K562 (cell line): Measurements from ENCODE around the gene MRPL52. TPM values are rescaled to one million over a fixed set of nuclear protein-coding genes. Genes with fewer than 3 reads are reported as not detected.
A peak's percentile ranks its signal among the peaks of the same experiment; 100 is the strongest.

Experiments used
- ASH1L ChIP-seq: fragments of 450-650 bp; IDR thresholded peaks from 2 replicates; pipeline ENCODE4 v1.6.1; 2018; ENCODE audit warnings: borderline replicate concordance, mild to moderate bottlenecking, low read depth; ENCODE audit not compliant: partially characterized antibody
- BCOR ChIP-seq: fragments of 450-650 bp; IDR thresholded peaks from 2 replicates; pipeline ENCODE4 v1.6.1; 2016
- CBX1 ChIP-seq: sonication (generic); IDR thresholded peaks from 2 replicates; pipeline ENCODE4 v1.6.1; 2016; ENCODE audit warnings: antibody characterized with exemption, low read depth, mild to moderate bottlenecking
- E2F4 ChIP-seq: sonication (generic); formaldehyde crosslinking; IDR thresholded peaks from 2 replicates; pipeline ENCODE4 v1.8.0; 2022; ENCODE audit warnings: mild to moderate bottlenecking, low read depth, missing genetic modification reagents
- ELF1 ChIP-seq: fragments of 200-800 bp; sonication (Bioruptor generic); IDR thresholded peaks from 2 replicates; pipeline ENCODE4 v1.6.1; 2016; ENCODE audit warnings: missing genetic modification characterization, missing compliant biosample characterization
- EWSR1 ChIP-seq: fragments of 450-650 bp; IDR thresholded peaks from 2 replicates; pipeline ENCODE4 v1.6.1; 2018; ENCODE audit warnings: borderline replicate concordance, mild to moderate bottlenecking, low read depth, moderate library complexity; ENCODE audit not compliant: partially characterized antibody
- FOS ChIP-seq: IDR thresholded peaks from 3 replicates; pipeline ENCODE4 v1.6.1; 2011; ENCODE audit not compliant: insufficient read length; ENCODE audit errors: extremely low read depth
- HCFC1 ChIP-seq: IDR thresholded peaks from 2 replicates; pipeline ENCODE4 v1.6.1; 2012; ENCODE audit warnings: low read depth, low read length, improper control_type of control experiment
- KLF13 ChIP-seq: fragments of 450-650 bp; IDR thresholded peaks from 2 replicates; pipeline ENCODE4 v1.6.1; 2016; ENCODE audit warnings: missing genetic modification characterization, low read depth, mild to moderate bottlenecking, missing compliant biosample characterization, moderate library complexity, borderline replicate concordance
- MECOM ChIP-seq: fragments of 250-450 bp; sonication (Bioruptor Pico); IDR thresholded peaks from 2 replicates; pipeline ENCODE4 v1.8.0; 2022; ENCODE audit warnings: inconsistent platforms
- NCOA1 ChIP-seq: fragments of 450-650 bp; IDR thresholded peaks from 2 replicates; pipeline ENCODE4 v1.6.1; 2016; ENCODE audit warnings: low read depth
- PML ChIP-seq: IDR thresholded peaks from 2 replicates; pipeline ENCODE4 v1.6.1; 2012; ENCODE audit warnings: low read length, inconsistent platforms
- POLR3A ChIP-seq: IDR thresholded peaks from 2 replicates; pipeline ENCODE4 v1.6.1; 2011; ENCODE audit warnings: borderline replicate concordance, mild to moderate bottlenecking, moderate library complexity; ENCODE audit not compliant: insufficient read length, insufficient read depth; ENCODE audit errors: extremely low read depth
- RBM25 ChIP-seq: fragments of 200-400 bp; formaldehyde crosslinking; IDR thresholded peaks from 2 replicates; pipeline ENCODE4 v1.6.1; 2018; ENCODE audit warnings: low read length, low read depth, moderate library complexity; ENCODE audit not compliant: severe bottlenecking
- ZBED1 ChIP-seq: IDR thresholded peaks from 2 replicates; pipeline ENCODE4 v1.6.1; 2014
- ZC3H8 ChIP-seq: fragments of 450-650 bp; IDR thresholded peaks from 2 replicates; pipeline ENCODE4 v1.6.1; 2017
- ZKSCAN3 ChIP-seq: fragments of 250-450 bp; sonication (Bioruptor Pico); IDR thresholded peaks from 2 replicates; pipeline ENCODE4 v1.4.0; 2020
- ZNF253 ChIP-seq: fragments of 250-450 bp; sonication (Bioruptor Pico); conservative IDR thresholded peaks from 2 replicates; pipeline ENCODE4 v1.6.1; 2021; ENCODE audit warnings: mild to moderate bottlenecking
- ZNF311 ChIP-seq: fragments of 250-450 bp; sonication (Bioruptor Pico); IDR thresholded peaks from 2 replicates; pipeline ENCODE4 v1.4.0; 2020; ENCODE audit warnings: mild to moderate bottlenecking, moderate library complexity
- polyA plus RNA-seq, 8 experiments: library from polyadenylated mRNA; depleted of rRNA in 4 of 8; stranded (reverse) in 5 of 8; unstranded in 3 of 8; fragments of >200 nt; fragmentation: Nextera tagmentation in 2 of 8; fragmentation: Illumina TruSeq in 1 of 8; extraction: Ambion mirVana in 2 of 8; extraction: Trizol in 1 of 8; gene quantifications; 2 replicates each; pipeline versions ENCODE4 v1.2.1 to v1.2.3, GENCODE V29; 2011 to 2014; ENCODE audit warnings: inconsistent platforms in 1 of 8, missing spikeins in 1 of 8
- total RNA-seq, 7 experiments: library from RNA; depleted of rRNA in 6 of 7; stranded (reverse); fragments of >200 nt in 6 of 7; fragmentation: Illumina TruSeq in 2 of 7; extraction: Trizol in 2 of 7; gene quantifications; 2 replicates each; pipeline versions ENCODE4 v1.2.1 to v1.2.3, GENCODE V29; 2011 to 2021; ENCODE audit warnings: low replicate concordance in 1 of 7
- TF ChIP-seq, protein P1 (sequence below): fragments of 250-450 bp; sonication (Bioruptor Pico); IDR thresholded peaks from 2 replicates; pipeline ENCODE4 v1.4.0; 2020; ENCODE audit warnings: mild to moderate bottlenecking
- TF ChIP-seq, protein P2 (sequence below): fragments of 200-800 bp; sonication (Bioruptor generic); IDR thresholded peaks from 2 replicates; pipeline ENCODE4 v1.6.1; 2017; ENCODE audit warnings: missing genetic modification characterization, missing compliant biosample characterization
- TF ChIP-seq, protein P3 (sequence below): fragments of 450-650 bp; IDR thresholded peaks from 2 replicates; pipeline ENCODE4 v1.6.1; 2017; ENCODE audit warnings: antibody characterized with exemption
- TF ChIP-seq, protein P4 (sequence below), 2 experiments: fragments of 450-650 bp in 1 of 2; sonication (generic) in 1 of 2; formaldehyde crosslinking in 1 of 2; IDR thresholded peaks in 1 of 2; conservative IDR thresholded peaks in 1 of 2; 2 replicates each; pipeline versions ENCODE4 v1.6.1 to v1.8.1; 2016 to 2023; ENCODE audit warnings: mild to moderate bottlenecking in 2 of 2, moderate library complexity in 2 of 2, inconsistent platforms in 1 of 2, missing genetic modification reagents in 1 of 2

MRPL52 gene
- total and polyA plus RNA-seq, 9 of the 15 experiments (the other 6 are each of a cell fraction or from before 2014, with no cell fraction given): 56.5 to 213 (median 168) TPM

GRCh38 chr14:22870811-22871223, 41.1 kb downstream of the MRPL52 start (continued):
- TF ChIP-seq, protein P1, sequence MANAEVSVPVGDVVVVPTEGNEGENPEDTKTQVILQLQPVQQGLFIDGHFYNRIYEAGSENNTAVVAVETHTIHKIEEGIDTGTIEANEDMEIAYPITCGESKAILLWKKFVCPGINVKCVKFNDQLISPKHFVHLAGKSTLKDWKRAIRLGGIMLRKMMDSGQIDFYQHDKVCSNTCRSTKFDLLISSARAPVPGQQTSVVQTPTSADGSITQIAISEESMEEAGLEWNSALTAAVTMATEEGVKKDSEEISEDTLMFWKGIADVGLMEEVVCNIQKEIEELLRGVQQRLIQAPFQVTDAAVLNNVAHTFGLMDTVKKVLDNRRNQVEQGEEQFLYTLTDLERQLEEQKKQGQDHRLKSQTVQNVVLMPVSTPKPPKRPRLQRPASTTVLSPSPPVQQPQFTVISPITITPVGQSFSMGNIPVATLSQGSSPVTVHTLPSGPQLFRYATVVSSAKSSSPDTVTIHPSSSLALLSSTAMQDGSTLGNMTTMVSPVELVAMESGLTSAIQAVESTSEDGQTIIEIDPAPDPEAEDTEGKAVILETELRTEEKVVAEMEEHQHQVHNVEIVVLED (CRISPR knock-in tag): no peak
- TF ChIP-seq EWSR1 (no peak), ASH1L (peak; percentile 60), ELF1 (tag) (peak; percentile 87), MECOM (CRISPR knock-in tag) (no peak), ZNF253 (no peak), NCOA1 (no peak), ZKSCAN3 (CRISPR knock-in tag) (no peak), POLR3A (no peak), E2F4 (CRISPR knock-in tag) (no peak), ZC3H8 (no peak), RBM25 (peak; percentile 65), PML (no peak; the same call in 1 of the 2 replicates), KLF13 (tag) (no peak), ZNF311 (CRISPR knock-in tag) (no peak), ZBED1 (no peak), HCFC1 (no peak), FOS (no peak), CBX1 (no peak), BCOR (peak; percentile 82)
- TF ChIP-seq, protein P2, sequence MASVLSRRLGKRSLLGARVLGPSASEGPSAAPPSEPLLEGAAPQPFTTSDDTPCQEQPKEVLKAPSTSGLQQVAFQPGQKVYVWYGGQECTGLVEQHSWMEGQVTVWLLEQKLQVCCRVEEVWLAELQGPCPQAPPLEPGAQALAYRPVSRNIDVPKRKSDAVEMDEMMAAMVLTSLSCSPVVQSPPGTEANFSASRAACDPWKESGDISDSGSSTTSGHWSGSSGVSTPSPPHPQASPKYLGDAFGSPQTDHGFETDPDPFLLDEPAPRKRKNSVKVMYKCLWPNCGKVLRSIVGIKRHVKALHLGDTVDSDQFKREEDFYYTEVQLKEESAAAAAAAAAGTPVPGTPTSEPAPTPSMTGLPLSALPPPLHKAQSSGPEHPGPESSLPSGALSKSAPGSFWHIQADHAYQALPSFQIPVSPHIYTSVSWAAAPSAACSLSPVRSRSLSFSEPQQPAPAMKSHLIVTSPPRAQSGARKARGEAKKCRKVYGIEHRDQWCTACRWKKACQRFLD (CRISPR knock-in tag): no peak
- TF ChIP-seq, protein P3, sequence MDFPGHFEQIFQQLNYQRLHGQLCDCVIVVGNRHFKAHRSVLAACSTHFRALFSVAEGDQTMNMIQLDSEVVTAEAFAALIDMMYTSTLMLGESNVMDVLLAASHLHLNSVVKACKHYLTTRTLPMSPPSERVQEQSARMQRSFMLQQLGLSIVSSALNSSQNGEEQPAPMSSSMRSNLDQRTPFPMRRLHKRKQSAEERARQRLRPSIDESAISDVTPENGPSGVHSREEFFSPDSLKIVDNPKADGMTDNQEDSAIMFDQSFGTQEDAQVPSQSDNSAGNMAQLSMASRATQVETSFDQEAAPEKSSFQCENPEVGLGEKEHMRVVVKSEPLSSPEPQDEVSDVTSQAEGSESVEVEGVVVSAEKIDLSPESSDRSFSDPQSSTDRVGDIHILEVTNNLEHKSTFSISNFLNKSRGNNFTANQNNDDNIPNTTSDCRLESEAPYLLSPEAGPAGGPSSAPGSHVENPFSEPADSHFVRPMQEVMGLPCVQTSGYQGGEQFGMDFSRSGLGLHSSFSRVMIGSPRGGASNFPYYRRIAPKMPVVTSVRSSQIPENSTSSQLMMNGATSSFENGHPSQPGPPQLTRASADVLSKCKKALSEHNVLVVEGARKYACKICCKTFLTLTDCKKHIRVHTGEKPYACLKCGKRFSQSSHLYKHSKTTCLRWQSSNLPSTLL: no peak
- TF ChIP-seq, protein P4, sequence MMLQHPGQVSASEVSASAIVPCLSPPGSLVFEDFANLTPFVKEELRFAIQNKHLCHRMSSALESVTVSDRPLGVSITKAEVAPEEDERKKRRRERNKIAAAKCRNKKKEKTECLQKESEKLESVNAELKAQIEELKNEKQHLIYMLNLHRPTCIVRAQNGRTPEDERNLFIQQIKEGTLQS (IDR thresholded peaks at IDR 0.05): no peak
- TF ChIP-seq, protein P4 (CRISPR knock-in tag; conservative IDR thresholded peaks at IDR 0.05): no peak
